IPS-NIHi7 (cell line): ENCODE measurements around the gene MBP.

Experiments
- DNase-seq: peaks from one replicate; pipeline ENCODE4 v3.0.0; 2012; ENCODE audit warnings: mixed read lengths; ENCODE audit errors: extremely low spot score

The MBP gene

DNA sequence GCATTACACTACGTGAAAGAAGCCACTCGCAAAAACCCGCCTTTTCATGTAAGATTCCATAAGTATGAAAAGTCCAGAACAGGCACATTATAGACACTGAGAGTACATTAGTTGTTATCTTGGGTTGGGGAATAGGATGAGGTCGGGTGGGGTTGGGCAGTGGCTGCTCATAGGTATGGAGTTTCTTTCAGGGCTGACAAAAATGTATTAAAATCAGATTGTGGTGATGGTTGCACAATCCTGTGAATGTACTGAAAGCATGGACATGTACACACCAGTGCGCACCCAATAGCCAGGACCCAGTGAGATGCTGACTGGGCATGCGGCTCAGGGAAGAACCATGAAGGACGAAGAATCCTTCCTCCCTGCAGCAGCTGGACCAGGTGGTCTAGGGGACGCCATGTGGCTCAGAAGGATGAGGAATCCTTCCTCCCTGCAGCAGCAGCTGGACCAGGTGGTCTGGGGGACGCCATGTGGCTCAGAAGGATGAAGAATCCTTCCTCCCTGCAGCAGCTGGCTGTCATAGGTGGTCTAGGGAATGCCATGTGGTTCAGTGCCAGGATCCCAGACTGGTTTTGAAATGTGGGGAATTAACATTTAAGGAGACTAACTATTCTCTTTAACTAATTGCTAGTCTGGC is 50.1 kb downstream of the MBP start:
- DNase-seq = no peak

DNA sequence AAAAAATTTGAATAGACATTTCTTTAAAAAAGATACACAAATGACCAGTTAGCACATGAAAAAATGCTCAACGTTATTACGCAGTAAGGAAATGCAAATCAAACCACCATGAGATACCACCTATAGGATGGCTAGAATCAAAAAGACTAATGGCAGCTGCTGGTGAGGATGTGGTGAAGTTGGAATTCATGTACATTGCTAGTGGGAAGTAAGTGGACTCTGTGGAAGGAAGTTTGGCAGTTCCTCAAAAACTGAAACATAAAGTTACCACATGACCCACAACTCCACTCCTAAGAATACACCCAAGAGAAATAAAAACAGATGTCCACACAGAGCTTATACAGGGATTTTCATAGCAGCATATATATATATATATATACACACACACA is 51.2 kb downstream of the MBP start:
- DNase-seq = no peak

DNA sequence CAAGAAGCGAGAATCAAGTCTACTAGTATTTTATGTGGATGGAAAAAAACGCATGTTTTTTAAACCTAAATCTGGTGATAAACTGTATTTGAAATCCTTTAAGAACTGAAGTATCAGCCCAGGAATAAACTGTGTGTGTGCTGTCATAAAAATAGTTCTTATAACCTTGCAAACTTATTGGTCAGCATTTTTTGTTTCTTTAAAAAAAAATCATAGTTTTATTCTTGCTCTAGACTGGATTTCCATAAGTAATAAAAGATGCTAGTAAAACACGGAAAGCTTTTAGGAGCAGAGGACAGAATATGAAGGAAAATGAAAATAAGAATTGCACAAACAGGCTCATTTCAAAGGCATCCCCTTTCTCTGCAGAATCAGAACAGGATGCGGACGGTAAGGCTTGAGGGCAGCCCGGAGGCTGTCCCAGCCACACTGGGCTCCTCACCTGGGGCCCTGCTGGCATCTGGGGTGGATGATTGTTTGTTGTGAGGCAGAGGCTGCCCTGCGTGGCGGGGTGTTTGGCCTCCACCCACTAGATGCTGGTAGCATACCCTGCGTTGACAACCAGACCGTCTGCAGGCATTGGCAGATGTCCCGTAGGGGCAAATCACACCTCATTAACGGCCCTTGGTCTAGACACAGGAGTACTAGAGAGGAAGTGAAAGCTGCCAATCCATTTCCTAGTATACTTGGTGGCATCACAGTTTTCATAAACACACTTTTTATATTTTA is 52.5 kb downstream of the MBP start:
- no peak for DNase-seq

DNA sequence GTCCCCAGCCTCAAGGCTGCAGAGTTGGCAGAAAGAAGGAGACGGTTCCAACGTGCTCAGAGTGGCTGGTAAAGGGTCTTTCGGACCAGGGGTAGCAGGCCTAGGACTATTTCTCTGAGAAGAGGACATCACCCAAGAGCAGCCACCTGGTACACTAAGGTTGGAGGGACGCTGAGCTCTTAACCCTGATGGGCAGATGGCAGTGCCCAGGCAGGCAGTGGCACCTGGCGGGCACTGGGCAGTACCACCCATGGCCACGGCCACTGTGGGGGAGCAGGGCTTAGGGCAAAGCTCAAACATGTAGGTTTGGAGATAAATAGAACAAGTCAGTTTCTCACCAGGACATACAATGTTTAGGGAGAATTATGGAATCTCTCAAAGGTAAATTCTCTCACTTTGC is 53.5 kb downstream of the MBP start:
- no peak for DNase-seq

DNA sequence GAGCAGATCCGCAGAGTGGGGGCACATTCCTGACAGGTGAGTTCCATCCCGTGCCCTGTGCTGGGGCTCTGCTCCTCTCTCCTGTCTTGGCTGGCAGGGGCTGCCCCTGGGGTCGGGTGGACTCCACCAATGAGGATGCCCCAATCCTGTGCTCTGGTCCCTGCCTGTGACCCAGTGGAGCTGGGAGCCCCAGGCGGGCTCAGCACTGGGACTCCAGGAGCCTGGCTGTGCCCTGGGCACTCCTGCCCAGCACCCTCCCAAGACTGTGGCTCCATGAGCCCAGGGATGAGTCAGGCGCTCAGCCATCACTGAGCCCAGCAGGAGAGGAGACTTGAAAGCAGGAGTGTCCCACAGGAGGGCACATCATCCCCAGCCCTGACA is 53.9 kb downstream of the MBP start:
- no peak for DNase-seq

DNA sequence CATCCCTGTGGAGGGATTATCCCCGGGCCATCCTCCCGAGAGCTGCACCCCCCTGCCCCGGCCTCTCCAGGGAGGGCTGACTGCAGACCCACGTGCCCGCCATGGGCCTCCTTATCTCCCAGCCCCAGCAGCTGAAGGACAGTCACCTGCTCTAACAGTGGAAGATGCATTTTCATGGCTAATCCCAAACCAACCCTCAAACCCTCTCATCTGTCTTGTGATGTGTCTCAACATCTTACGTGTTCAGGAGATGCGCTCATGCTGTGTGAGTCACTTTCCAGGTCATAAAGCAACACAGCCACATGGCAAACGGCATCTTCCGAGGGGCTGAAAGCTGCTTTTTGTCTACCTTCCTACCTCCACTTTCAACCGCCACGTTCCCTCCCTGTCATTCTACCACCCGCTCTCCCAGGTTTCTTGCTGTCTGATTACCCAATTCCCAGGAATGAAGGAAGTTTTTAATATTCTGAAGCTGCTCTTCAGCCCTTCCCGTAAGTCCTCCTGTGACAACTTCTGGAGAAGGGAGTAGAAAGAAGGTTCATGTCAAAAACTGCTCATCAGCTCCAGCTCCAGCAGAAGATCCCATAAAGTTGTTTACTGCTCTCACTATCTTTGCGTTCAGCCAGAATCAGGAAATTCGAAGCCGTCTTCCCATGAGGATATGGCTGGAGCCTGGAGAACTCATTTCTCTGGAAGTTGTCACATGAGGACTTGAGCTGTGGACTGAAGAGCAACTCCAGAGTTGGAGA is 54.5 kb downstream of the MBP start:
- DNase-seq = no peak

DNA sequence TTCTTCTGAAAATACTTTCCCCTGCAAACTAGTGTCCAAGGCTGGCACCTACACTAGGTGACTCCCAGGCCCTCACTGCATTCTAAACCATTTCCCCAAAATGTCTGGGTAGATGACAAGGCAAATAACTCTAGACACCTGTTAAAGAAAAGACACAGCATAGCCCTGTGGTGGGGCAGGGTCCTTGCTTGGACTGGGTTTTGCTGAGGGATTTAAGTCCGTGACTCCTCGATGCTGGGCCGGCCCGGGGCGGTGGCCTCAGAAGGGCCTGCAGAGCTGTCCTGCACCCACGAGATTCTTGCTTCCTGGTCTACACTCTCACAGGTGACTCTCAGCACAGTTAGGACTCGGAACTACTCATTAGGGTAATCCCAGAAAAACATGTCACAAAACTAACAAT is 55.2 kb downstream of the MBP start:
- DNase-seq = no peak

DNA sequence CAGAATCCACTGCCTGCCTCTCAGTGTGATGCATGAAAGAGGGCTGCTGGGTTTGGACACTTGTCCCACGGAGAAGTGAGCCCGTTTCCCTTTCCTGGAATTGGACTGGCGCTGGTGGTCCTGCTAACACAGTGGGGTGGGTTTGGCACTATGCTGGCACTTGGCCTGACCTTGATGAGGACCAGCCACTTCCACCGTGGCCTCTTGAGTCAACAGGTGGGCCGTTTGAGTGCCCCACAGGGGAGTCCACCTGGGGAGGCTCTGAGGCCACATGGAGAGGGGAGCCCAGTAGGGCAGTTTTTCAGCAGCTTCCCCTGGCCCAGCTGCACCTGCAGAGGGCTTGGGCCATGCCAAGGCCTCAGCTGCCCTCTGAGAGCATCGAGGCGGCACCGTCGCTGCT is 56.5 kb downstream of the MBP start:
- DNase-seq = no peak

DNA sequence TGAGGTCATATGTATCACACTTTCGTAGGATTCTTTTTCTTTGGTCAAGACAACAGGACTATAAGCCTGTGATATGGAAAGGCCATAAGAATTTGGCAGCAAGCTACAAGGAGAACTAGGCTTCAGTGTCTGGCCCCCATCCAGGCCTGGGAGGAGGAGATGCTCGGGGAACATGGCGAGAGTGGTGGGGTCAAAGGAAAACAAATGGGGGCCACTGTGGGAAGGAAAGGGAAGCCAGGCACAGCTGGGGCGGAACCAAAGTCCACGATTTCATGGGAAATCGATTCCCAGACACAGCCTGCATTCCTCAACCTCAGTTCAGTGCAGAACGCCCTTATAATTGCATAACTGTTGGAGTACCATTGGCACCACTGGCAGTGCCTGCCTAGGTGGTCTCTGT is 58.2 kb downstream of the MBP start:
- no peak for DNase-seq

DNA sequence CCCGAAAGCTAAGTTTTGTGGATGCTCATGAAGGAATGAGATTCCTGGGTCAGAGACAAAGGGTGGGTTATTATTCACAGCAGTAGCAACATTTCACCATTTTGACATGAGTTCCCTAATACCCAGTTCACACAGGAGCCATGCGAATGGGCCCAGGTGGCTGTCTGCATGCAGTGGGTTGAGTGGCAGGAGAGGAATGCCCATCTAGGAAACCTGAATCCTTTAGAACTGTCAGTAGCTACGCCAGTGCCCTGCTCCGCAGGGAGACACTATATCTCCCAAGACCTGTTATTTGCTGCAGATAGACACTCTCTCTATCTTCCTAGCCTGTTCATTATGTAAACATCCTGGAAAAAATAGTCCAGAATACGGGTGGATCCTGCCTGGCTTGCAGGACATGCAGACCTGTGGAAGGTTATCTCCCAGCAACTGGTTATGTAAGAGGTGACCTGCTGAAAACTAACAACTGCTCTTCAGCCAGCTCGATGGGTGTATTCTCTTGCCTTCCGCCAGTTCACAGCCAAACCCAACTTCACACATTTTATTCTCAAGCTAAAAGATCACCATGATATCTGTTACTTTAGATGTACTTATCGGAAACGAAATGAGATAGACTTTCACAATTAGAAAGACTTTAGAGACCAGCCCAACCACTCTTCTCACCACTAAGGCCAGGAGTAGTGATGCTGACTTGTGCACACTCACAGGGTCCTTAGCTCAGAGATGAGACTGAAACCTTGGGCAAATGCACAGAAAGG is 59.1 kb downstream of the MBP start:
- DNase-seq = no peak

DNA sequence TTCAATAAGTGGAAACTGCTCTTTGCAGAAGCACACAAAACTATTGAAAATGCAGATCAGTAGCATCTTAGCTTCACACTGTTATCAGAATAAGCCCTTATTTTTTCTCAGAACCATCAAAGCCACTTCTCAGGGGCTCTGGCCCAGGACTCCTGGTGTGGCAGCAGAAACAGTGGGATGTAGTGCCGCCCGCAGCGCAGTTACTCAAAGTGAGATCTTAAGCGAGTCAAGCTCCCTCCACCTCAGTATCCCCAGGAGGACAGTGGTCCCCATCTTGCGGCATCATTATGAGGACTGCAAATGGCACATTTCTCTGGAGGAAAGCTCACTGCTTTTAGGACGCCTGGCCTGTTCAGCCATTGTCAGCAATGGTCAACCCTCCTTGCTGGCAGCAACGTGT is 60.0 kb downstream of the MBP start:
- DNase-seq = no peak

DNA sequence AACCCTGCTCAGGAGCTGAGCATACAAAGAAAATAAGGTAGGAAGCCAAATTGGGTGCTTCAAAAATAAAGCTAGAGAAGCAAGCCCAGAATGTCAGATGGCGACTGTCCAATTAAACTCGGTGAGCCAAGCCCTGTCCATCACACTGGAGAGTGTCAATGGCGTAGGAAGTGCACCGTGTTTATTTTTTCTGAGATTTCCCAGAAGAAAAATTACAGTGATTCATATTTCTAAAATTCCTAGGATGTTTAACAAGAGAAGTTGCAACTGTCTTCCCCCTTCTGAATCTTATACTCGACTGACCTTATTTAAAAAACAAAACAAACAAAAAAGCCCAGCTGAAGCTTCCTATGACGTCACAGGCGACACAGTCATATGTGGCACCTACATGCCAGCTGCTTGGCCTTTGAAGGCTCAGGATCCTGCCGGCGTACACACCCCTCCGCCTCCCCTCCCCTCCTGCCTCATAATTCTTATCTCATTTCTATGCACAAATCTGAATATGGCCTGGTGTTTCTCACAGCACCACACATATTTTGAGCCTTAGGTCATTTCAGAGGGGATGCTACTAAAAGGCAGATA is 60.8 kb downstream of the MBP start:
- DNase-seq = no peak

DNA sequence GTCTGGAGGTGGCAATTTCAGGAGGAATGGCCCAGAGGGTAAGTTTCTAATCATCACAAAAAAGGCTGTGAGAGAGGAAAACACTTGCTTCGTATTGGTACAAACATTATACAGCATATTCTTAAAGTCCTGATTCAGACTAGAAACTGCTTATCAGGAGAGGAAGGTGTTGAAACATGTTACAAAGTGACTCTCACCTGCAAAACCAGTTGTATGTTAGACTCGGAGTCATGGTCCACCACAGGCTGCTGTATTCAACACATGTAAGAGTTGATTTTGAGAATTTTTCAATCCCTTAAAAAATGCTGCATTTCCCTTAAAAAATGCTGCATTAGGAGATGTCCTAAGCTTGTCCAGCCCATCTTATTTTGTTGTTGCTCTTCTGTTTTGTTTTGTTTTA is 61.5 kb downstream of the MBP start:
- no peak for DNase-seq

DNA sequence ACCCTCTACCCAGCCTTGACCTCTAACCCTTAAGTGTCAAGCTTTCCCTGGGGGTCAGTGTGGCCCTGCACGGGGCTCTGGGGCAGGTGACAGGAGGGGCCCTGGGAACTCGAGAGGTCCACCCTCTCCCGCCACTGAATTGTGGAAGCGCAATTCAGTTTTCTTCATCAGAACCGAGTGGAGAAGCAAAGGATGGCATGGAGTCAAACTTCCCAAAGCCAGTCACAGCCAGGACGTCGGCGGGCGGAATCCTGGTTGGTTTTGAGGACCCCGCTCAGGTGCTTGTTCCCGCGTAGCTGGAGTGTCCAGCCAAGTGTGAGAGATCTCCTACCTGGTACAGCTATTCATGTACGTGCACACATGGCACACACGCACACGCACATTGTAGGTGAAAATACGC is 62.0 kb downstream of the MBP start:
- no peak for DNase-seq

DNA sequence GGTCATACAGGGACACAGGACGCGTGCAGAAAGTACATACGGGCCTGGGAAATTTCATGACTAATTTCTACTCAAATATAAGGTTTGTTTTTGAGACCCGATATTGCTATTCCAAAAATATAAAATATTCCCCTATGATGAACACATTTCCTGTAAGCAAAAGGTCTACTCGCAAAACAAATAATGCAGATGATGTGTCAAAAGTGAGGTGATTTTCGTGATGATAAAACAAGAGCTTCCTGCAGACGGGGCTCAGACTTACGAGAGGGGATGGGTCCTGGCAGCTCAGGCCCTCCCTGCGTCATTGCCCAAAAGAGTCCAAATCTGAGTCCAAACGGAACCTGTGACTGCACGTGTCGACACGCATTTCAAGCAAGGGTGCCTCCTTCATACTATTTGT is 62.7 kb downstream of the MBP start:
- DNase-seq = no peak

DNA sequence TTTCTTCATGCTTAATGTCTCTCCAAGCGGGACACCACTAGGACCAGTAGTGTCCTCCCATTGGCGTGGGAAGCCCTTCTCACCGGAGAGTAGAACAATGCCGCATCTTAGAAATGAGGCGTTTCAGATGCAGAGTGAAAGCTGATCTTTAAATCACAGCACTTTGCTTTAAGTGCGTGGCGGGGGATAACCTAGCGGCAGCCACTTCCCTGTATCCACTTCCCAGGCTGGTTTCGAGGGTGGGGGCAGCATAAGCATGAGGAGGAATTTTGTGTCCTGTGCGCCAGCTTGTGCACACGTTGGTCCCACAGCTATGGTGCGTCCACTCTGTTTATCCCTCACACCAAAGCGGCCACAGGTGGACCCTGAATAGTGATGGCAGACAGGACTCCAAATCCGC is 63.1 kb downstream of the MBP start:
- DNase-seq = no peak

DNA sequence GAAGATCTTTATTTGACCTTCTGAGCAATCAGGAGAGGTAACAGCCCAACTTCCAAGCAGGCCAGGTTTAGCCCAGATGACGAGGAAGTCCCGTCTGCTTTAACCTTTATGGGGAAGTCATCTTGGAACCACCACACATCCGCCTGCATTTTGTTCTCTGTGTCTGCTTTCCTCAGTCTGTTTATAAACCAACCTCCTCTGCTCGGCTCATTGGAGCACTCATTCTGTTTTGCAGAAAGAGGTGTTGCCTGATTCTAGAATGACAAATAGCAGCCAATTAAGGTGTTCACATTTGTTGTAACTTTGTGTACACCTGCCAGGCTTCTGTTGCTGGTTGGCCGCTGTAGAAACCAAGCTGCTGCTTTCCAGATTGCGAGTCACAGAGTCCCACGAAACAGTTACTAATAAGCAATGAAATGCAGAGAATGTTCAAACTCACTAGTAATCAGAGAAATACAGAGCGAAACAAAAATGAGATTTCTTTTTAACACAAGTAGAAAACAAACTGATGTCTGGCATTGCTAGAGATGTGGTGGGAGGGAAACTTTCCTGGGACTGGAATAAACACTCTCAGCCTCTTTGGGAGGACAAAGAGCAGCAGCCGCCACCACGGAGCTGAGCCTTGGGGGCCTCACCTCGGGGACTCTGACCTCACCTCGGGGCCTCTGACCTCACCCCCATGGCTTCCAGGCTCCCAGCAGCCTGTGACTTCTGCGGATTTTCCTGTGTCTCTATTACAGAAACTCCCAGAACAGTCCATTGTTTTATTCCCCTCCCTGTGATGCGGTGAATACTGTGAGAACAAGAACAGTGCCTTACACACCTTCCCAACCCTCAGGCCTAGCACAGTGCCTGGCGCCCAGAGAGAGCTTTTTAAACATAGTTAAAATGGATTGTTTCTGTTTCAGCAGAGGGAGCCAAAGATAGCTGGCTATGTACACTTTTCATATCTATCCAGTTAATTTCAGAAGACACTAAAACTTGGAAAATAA is 64.0 kb downstream of the MBP start:
- DNase-seq = no peak

DNA sequence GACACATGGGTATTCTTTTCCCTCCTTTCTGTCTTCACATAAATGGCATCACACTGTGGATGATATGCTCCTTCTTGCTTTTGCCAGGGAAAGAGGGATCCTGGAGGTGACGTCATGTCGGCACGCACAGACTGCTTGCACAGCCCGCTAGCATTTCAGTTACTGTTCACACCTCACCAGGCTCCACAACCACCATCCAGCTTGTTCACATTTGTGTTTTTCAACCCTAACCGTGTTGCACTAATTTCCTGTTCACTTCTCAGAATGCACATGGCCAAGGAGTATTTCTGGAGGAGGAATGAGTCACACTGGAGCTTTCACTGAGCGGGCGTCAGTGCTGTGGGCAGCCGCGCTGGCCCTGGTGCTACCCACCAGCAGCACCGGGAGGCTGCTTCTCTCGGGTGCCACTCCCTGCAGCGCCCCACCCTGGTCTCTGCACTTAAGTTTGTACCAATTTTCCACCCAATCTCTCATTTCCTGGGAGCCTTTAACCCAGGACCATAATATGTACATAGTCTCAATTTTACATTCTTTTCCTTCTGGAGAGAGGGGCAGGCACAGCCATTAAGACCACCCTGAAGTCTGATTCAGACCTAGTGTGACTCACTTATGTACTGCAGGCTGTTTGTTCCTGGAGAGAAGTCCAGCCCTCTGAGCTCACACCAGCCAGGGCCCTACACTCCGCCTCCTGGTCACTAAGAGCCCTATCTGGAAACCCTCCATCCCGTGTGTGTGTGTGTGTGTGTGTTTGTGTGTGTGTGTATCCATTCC is 65.1 kb downstream of the MBP start:
- no peak for DNase-seq

DNA sequence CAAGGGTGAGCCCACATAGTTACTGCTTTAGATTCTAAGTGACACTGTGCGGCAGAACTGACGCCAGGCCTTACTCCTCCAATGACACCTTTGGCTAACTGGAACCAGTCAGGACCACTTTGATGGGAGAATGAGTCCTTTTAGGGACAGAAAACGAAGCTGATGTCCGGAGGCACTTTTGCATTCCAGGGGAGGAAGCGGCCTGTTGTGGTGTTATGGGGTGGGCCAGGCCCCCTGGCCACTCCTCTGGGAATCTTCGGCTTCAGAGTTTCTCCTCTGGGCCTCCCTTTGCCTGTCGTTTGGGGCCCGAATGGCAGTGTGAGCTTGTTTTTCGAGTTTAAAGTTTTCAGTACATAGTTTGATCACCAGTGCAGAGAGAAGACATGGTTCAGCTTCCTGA is 65.9 kb downstream of the MBP start:
- DNase-seq = no peak

DNA sequence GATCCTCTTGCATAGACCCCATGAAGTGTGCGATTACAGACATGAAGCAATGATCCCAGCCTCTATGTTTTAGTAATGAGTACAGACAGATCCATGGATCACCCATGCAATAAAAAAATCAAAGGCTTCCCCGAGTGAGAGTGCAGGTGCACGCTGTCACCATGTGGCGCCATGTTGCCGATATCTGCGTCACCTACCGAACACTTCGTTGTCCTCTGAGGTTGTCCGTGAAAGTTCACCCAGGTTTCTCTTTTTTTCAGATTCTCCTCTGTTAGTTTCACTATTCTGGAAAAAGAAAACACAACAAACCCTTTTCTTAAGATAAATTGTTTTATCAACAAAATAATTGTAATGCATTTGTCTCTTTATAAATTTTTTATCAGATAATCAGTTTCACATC is 66.5 kb downstream of the MBP start:
- DNase-seq = no peak
